ENCODE data around the gene ZNF570. TPM values are rescaled to one million over a fixed set of nuclear protein-coding genes. Genes with fewer than 3 reads are reported as not detected.

The ZNF570 gene
- total RNA-seq, 2 donors from 2014 or later = 5.5 to 7.9 TPM

GRCh38 chr19:37470216-37470615 lies 1.1 kb downstream of the ZNF570 start:
- Mint-ChIP-seq H3K27me3 (ENCODE audit: insufficient read depth) (no peaks in the 10 kb centered on the region), H3K36me3 (ENCODE audit: low read depth) (peaks cover 4% of the 10 kb centered on the region), H3K9me3 (peaks cover 2% of the 10 kb centered on the region), H3K27ac (no peak overlapping the region), H3K4me3 (peak overlapping the region; percentile 98), H3K4me1 (peaks cover 17% of the 10 kb centered on the region)
- Histone ChIP-seq H3K4me3 (ENCODE audit: low read length) (peak overlapping the region; percentile 93), H3K9me3 (ENCODE audit: control insufficient read depth, low read length) (peaks cover 41% of the 10 kb centered on the region), H3K27ac (ENCODE audit: low read depth, low read length) (no peak overlapping the region), H3K4me1 (ENCODE audit: control insufficient read depth, insufficient read depth, low read length) (no peaks in the 10 kb centered on the region), H3K27me3 (ENCODE audit: control insufficient read depth, insufficient read depth, low read length, poor library complexity, severe bottlenecking) (no peaks in the 10 kb centered on the region), H3K9ac (ENCODE audit: extremely low read depth, low read length, poor library complexity, severe bottlenecking) (no peak overlapping the region), H3K36me3 (ENCODE audit: control insufficient read depth, insufficient read depth, low read length) (peaks cover 17% of the 10 kb centered on the region)
- DNase-seq = no peak
- 80 to 85% methylated on average over 3 to 4 of the region's 4 CpGs for WGBS, 2 experiments (ENCODE audit: insufficient coverage in 1 of 2, insufficient read length in 1 of 2)
- TF ChIP-seq, protein P1, sequence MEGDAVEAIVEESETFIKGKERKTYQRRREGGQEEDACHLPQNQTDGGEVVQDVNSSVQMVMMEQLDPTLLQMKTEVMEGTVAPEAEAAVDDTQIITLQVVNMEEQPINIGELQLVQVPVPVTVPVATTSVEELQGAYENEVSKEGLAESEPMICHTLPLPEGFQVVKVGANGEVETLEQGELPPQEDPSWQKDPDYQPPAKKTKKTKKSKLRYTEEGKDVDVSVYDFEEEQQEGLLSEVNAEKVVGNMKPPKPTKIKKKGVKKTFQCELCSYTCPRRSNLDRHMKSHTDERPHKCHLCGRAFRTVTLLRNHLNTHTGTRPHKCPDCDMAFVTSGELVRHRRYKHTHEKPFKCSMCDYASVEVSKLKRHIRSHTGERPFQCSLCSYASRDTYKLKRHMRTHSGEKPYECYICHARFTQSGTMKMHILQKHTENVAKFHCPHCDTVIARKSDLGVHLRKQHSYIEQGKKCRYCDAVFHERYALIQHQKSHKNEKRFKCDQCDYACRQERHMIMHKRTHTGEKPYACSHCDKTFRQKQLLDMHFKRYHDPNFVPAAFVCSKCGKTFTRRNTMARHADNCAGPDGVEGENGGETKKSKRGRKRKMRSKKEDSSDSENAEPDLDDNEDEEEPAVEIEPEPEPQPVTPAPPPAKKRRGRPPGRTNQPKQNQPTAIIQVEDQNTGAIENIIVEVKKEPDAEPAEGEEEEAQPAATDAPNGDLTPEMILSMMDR (conservative IDR thresholded peaks at IDR 0.05) = no peak

DNA sequence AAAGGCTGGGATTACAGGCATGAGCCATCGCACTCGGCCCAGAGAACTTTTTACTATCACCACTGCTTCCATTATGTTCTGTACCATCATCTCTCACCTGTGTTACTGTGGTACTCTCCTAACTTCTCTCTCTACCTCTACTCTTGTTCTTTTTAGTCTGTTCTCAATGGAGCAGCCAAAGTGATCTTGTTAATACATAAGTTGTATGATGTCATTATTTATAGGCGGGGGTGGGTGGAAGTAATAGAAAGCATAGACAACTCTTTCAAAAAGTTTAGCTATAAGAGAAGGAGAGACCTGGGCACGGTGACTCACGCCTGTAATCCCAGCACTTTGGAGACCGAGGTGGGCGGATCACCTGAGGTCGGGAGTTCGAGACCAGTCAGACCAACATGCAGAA lies 3.0 kb downstream of the ZNF570 start:
- Mint-ChIP-seq H3K36me3 (ENCODE audit: low read depth) (peaks cover 23% of the 10 kb centered on the region), H3K4me1 (peaks cover 13% of the 10 kb centered on the region), H3K9me3 (peaks cover 10% of the 10 kb centered on the region), H3K27ac (no peak overlapping the region), H3K27me3 (ENCODE audit: insufficient read depth) (no peaks in the 10 kb centered on the region), H3K4me3 (no peak overlapping the region)
- no peaks in the 10 kb centered on the region for H3K4me1 ChIP-seq (ENCODE audit: control insufficient read depth, insufficient read depth, low read length)
- TF ChIP-seq, protein P1 (conservative IDR thresholded peaks at IDR 0.05) = no peak
- H3K4me3 ChIP-seq (ENCODE audit: low read length) = no peak overlapping the region
- no peak for DNase-seq
- H3K36me3 ChIP-seq (ENCODE audit: control insufficient read depth, insufficient read depth, low read length) = peaks cover 36% of the 10 kb centered on the region
- peaks cover 53% of the 10 kb centered on the region for H3K9me3 ChIP-seq (ENCODE audit: control insufficient read depth, low read length)
- H3K27me3 ChIP-seq (ENCODE audit: control insufficient read depth, insufficient read depth, low read length, poor library complexity, severe bottlenecking) = no peaks in the 10 kb centered on the region
- no peak overlapping the region for H3K27ac ChIP-seq (ENCODE audit: low read depth, low read length)
- 92 to 93% methylated on average over 8 to 9 of the region's 9 CpGs for WGBS, 2 experiments (ENCODE audit: insufficient coverage in 1 of 2, insufficient read length in 1 of 2)
- no peak overlapping the region for H3K9ac ChIP-seq (ENCODE audit: extremely low read depth, low read length, poor library complexity, severe bottlenecking)

DNA sequence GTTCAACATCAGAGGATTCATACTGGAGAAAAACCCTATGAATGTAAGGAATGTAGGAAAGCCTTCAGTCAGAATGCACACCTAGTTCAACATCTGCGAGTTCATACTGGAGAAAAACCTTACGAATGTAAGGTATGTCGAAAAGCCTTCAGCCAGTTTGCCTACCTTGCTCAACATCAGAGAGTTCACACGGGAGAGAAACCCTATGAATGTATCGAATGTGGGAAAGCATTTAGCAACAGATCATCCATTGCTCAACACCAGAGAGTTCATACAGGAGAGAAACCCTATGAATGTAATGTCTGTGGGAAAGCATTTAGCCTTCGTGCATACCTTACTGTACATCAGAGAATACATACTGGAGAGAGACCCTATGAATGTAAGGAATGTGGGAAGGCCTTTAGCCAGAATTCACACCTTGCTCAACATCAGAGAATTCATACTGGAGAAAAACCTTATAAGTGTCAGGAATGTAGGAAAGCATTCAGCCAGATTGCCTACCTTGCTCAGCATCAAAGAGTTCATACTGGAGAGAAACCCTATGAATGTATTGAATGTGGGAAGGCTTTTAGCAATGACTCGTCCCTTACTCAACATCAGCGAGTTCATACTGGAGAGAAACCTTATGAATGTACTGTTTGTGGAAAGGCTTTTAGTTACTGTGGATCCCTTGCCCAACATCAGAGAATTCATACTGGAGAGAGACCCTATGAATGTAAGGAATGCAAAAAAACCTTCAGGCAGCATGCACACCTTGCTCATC lies 15.4 kb downstream of the ZNF570 start:
- no peak overlapping the region for H3K9ac ChIP-seq (ENCODE audit: extremely low read depth, low read length, poor library complexity, severe bottlenecking)
- H3K27me3 ChIP-seq (ENCODE audit: control insufficient read depth, insufficient read depth, low read length, poor library complexity, severe bottlenecking) = no peaks in the 10 kb centered on the region
- DNase-seq = no peak
- TF ChIP-seq, protein P1 (conservative IDR thresholded peaks at IDR 0.05) = no peak
- Mint-ChIP-seq H3K27ac (no peak overlapping the region), H3K4me3 (no peak overlapping the region), H3K9me3 (peaks cover 88% of the 10 kb centered on the region), H3K27me3 (ENCODE audit: insufficient read depth) (no peaks in the 10 kb centered on the region), H3K4me1 (no peaks in the 10 kb centered on the region), H3K36me3 (ENCODE audit: low read depth) (peaks cover 68% of the 10 kb centered on the region)
- 91 to 97% methylated on average over 7 to 8 of the region's 8 CpGs for WGBS, 2 experiments (ENCODE audit: insufficient coverage in 1 of 2, insufficient read length in 1 of 2)
- H3K36me3 ChIP-seq (ENCODE audit: control insufficient read depth, insufficient read depth, low read length) = peaks cover 53% of the 10 kb centered on the region
- H3K4me3 ChIP-seq (ENCODE audit: low read length) = peak overlapping the region; percentile 46
- H3K27ac ChIP-seq (ENCODE audit: low read depth, low read length) = no peak overlapping the region
- H3K4me1 ChIP-seq (ENCODE audit: control insufficient read depth, insufficient read depth, low read length) = no peaks in the 10 kb centered on the region
- peaks cover 95% of the 10 kb centered on the region for H3K9me3 ChIP-seq (ENCODE audit: control insufficient read depth, low read length)

Measured in endodermal cell (in vitro differentiated cells).